Stimulated activated CD8-positive, alpha-beta memory T cell treated with anti-CD3 and anti-CD28 coated beads, Interleukin-15, amount 100 ng/mL, for 4 hours (primary cell): Measurements from ENCODE around the gene FABP3.

Experiments
- DNase-seq, 2 donors: peaks; one replicate each; pipeline ENCODE4 v3.0.0-alpha.2; 2020; ENCODE audit warnings: low read depth in 2 of 2

FABP3 gene

DNA sequence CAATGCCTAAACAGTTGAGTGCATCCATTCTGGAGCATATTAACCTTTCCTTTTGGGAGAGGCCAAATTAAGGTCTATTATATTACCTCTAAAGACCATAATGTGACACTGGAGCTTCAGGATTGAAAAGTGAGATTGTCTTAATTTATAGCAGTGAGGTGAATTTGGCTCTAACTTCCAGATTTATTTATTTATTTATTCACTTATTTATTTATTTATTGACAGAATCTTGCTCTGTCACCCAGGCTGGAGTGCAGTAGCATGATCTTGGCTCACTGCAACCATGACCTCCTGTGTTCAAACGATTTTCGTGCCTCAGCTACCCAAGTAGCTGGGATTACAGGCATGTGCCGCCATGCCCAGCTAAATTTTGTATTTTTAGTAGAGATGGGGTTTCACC is 57.0 kb downstream of the FABP3 start:
- DNase-seq, result no peak
